Frontal cortex (tissue), 4 donors: ENCODE data around the gene CEP295NL. TPM values are rescaled to one million over a fixed set of nuclear protein-coding genes. Genes with fewer than 3 reads are reported as not detected.

Experiments used
- DNase-seq, 2 donors: peaks; one replicate each; pipeline ENCODE4 v3.0.0; 2012; ENCODE audit warnings: low spot score in 2 of 2
- FAIRE-seq: peaks from 2 replicates; lab custom pipeline; 2012; peaks lifted over from hg19 to GRCh38; lab: Jason Lieb, UNC
- total RNA-seq: library from RNA; depleted of rRNA; stranded (reverse); fragments of >200 nt; gene quantifications from one replicate; pipeline ENCODE4 v1.2.3, GENCODE V29; 2014
- donor health status: control.
- donor health status: control.
- donor health status: control.

The CEP295NL gene
- total RNA-seq, 1 donor from 2014 or later = 1.2 TPM

GRCh38 chr17:78933025-78933958, 30.3 kb upstream of the CEP295NL start:
- no peak for FAIRE-seq
- DNase-seq = peak in 1 of 2 donors; percentile 33

GRCh38 chr17:78929908-78930775, 27.1 kb upstream of the CEP295NL start:
- no peak for FAIRE-seq

DNA sequence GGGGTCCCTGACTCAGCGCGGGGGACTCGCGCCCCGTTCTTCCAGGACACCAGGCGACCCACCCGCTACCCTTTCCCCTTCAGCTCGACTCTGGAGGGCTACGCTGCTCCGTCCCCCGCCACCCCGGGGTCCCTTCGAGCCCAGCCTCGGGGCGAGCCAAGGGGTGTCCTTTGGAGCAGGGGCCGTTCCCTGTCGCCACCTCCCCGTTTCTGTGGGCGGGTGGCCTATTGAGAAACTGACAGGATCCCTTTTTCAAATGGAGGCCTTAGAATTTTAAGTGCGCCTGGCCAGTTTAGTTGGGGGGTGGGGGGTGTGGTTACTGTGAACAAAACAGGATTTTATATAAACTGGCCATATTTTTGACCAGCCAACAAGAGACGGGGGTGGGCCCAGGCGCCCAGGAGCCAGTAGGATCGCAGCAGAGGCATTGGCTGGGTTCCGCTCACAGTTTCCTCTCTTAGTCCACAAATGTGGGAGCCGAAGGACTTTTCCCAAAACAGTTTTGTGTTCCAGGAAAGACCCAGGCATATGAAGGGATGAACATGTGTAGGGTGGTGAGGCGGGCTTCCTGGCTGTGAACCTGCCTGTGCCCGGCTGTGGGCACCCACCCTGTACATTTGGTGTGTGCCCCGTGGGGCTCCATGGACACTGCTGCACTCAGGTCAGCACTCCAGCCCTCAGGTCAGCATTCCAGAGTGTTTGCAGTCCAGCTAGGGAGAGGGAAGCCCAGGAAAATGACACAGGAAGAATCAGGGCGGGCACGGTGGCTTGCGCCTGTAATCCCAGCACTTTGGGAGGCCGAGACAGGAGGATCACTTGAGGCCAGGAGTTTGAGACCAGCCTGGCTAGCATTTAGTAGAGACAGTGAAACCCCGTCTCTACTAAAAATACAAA, 22.9 kb upstream of the CEP295NL start:
- DNase-seq (peak; percentile 61 to 79), FAIRE-seq (no peak)

More at GRCh38 chr17:78929908-78930775, 27.1 kb upstream of the CEP295NL start:
- DNase-seq = no peak

DNA sequence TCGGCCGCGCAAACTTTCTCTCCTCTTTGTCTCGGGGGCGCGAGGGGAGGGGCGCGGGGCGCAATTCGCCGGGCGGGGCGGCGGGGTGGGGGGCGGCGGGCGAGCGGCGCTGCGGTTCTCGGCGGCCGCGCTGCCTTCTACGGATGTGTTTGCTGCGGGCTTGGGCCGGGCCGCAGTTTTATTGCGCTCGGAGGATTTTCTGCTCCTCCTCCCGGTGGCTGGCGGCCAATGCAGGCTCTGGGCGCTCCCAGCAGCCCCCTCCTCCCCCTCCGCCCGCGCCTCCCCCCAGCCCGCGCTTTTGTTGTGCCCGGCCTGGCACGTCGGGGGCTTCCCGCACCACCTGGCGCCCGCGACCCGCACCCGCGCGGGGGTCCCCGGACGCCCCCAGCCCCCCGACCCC, 22.2 kb upstream of the CEP295NL start, which contains the start of gene TIMP2:
Gene TIMP2, minus strand, starts transcription at position 154 of the 400 bp plus-strand sequence. CDS start 299 bp downstream, outside the sequence.
- FAIRE-seq (no peak), DNase-seq (peak; percentile 92 to 96)

- FAIRE-seq (no peak), DNase-seq (peak in 1 of 2 donors; percentile 55)
Observed at GRCh38 chr17:78924481-78925151, 21.6 kb upstream of the CEP295NL start.

- FAIRE-seq = no peak
- DNase-seq = no peak
Observed at GRCh38 chr17:78923660-78924453, 20.9 kb upstream of the CEP295NL start.

GRCh38 chr17:78922816-78923498, 20.0 kb upstream of the CEP295NL start:
- DNase-seq = no peak
- no peak for FAIRE-seq

- DNase-seq = peak in 1 of 2 donors; percentile 48
- no peak for FAIRE-seq
Observed at GRCh38 chr17:78921437-78921971, 18.5 kb upstream of the CEP295NL start.

DNA sequence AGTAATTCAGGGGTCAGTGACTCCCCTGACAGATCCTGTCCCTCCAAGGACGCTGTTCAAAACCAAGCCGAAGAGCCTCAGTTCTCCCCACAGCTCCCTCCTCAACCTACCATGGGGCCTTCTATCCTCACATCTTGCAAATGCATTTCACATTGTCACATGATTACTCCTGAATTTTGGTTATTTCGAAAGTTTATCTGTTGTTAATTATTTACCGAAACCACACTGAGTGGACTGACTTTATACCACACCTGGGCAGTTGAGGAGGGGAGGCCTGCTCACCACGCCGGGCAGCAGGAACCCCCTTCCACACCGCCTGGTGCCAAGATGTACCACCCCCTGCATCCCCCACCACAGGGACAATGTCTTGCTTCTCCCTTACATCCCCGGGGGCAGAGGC, 17.5 kb upstream of the CEP295NL start:
- DNase-seq (no peak), FAIRE-seq (no peak)

GRCh38 chr17:78919861-78920450, 17.0 kb upstream of the CEP295NL start:
- DNase-seq = no peak
- FAIRE-seq = no peak

GRCh38 chr17:78918979-78919378, 16.0 kb upstream of the CEP295NL start:
- DNase-seq (no peak), FAIRE-seq (no peak)

DNA sequence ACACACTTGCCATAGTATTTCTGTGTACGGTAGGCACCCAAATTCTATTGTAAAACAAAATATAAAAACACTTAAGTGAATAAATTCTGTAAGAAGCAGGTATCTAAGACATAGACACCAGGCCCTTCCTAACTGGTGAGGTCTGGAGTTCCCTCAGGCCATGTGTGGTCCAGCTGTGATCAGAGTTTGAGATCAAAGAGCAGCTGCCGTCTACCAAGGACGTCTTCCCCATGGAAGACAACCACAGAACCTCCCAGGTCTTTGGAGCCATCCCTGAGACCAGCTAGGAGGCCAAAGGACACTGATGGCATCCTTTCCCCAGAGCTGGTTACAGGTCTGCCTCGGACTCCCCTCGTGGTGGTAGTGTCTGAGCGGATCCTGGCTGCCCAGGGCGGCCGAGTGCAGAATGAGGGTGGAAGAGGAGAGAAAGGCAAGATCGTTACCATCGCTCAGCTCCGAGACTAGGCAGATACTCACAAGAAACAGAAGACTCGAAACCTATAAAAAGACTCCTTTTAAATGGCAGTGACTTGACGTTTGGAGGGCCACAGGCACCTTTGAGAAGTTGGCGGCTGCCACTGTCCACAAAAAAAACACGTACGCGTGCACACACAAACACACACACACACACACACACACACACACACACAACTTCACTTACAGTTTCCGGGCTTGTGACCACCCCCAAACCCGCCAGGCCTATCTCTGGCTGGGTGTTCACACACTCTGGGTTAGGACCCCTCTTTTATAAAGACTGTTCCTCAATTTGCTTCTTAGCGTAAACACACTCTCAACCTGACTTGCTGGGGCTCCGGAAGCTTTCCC, 14.7 kb upstream of the CEP295NL start:
- no peak for FAIRE-seq

DNA sequence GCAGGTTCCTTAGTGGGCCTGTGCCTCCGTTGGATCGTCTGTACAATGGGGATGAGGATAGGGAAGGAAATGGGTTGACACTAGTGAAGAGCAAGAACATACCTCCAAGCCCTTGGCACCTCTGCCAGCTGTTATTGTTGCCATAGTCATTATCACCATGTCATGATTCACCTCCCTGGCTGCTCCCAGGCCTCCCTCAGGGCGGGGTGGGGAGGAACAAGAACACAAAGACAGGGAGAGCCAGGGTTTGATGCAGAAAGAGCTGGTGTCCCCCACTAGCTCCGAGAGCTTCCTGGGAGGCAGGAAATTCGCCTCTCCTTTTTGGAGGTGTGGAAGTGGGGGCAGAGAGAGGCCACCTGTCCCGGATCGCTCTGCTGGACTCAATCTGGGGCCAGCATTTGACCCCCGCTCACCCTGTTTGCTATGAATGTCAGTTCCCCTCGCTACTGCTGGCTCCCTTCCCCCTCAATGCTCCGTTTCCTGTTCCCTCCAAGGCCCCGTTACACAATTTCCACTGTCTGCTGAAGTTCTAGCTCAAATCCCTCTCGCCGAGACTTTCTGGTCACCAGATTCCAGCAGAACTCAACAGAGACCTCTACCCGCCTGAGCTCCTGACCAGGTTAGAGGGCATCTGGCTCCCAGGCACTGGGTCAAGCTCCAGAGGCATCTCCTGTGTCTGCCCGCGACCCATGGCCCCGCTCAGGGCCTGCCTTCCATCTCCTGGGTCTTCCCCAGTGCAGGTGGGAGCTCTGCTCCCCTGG, 13.1 kb upstream of the CEP295NL start:
- no peak for FAIRE-seq
- DNase-seq = no peak

More for the DNA sequence above, 14.7 kb upstream of the CEP295NL start:
- DNase-seq = no peak

DNA sequence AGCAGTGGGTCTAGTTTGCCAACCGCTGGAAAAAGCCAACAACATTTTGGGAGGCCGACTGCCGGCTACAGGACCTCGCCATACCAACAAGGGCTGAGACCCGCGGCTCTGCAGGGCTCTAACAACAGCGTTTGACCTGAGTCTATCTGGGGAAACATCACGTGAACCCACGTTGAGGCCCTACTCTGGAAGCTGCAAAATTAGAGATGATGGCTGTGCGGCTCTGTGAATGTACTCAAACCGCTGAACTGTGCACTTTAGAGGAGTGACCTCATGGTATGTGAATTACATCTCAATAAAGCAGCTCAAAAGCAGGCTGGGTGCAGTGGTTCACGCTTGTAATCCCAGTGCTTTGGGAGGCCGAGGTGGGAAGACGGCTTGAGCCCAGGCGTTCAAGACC, 10.1 kb upstream of the CEP295NL start:
- DNase-seq (no peak), FAIRE-seq (no peak)

DNA sequence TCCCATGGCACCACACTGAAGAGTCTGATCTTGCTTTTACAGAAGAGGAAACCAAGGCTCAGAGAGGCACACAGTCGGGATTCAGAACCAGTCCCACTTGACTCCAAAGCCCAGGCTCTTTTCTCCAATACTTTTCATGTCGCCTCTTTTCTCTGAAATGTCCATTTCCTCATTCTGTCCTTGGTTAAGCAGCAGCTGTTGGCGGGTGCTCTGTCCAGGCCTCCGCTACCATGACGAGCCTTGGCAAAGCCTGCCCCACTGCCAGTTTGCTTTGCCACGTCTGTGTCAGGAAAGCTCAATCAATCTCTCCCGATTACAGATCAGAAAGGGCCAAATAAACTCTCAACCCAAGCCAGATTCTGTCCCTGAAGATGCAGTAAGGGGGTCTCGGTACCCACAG, 9.1 kb upstream of the CEP295NL start:
- no peak for DNase-seq
- no peak for FAIRE-seq
